ENCODE results near the gene CD34. TPM values are rescaled to one million over a fixed set of nuclear protein-coding genes. Genes with fewer than 3 reads are reported as not detected.

Gene CD34
- total RNA-seq, 1 donor from 2014 or later = 0.26 TPM

GRCh38 chr1:207920444-207921021, 9.6 kb upstream of the CD34 start:
- peaks cover 5% of the 10 kb centered on the region for H3K27me3 Mint-ChIP-seq (ENCODE audit: low read depth)
- H3K9me3 Mint-ChIP-seq = no peaks in the 10 kb centered on the region
- H3K27ac Mint-ChIP-seq (ENCODE audit: unreplicated experiment) = no peak overlapping the region
- no peaks in the 10 kb centered on the region for H3K36me3 Mint-ChIP-seq (ENCODE audit: low read depth)
- DNase-seq (ENCODE audit: low read depth, low spot score) = no peak
- peaks cover 14% of the 10 kb centered on the region for H3K4me1 Mint-ChIP-seq
- TF ChIP-seq CTCF (conservative IDR thresholded peaks at IDR 0.05) = no peak
- H3K4me3 Mint-ChIP-seq = no peak overlapping the region

GRCh38 chr1:207919523-207920170, 8.7 kb upstream of the CD34 start:
- H3K4me1 Mint-ChIP-seq = peaks cover 7% of the 10 kb centered on the region
- no peak for DNase-seq (ENCODE audit: low read depth, low spot score)
- no peak for TF ChIP-seq CTCF (conservative IDR thresholded peaks at IDR 0.05)
- H3K27ac Mint-ChIP-seq (ENCODE audit: unreplicated experiment) = peak overlapping the region; percentile 60
- H3K36me3 Mint-ChIP-seq (ENCODE audit: low read depth) = no peaks in the 10 kb centered on the region
- H3K9me3 Mint-ChIP-seq = no peaks in the 10 kb centered on the region
- H3K4me3 Mint-ChIP-seq = no peak overlapping the region
- peaks cover 5% of the 10 kb centered on the region for H3K27me3 Mint-ChIP-seq (ENCODE audit: low read depth)

GRCh38 chr1:207918581-207918980, 7.7 kb upstream of the CD34 start:
- Mint-ChIP-seq H3K4me1 (peaks cover 4% of the 10 kb centered on the region), H3K27ac (ENCODE audit: unreplicated experiment) (no peak overlapping the region), H3K9me3 (no peaks in the 10 kb centered on the region), H3K36me3 (ENCODE audit: low read depth) (no peaks in the 10 kb centered on the region), H3K4me3 (no peak overlapping the region), H3K27me3 (ENCODE audit: low read depth) (peaks cover 7% of the 10 kb centered on the region)
- TF ChIP-seq CTCF (conservative IDR thresholded peaks at IDR 0.05) = no peak
- no peak for DNase-seq (ENCODE audit: low read depth, low spot score)

GRCh38 chr1:207918011-207918410, 7.1 kb upstream of the CD34 start:
- H3K27ac Mint-ChIP-seq (ENCODE audit: unreplicated experiment) = no peak overlapping the region
- no peak overlapping the region for H3K4me3 Mint-ChIP-seq
- H3K27me3 Mint-ChIP-seq (ENCODE audit: low read depth) = peaks cover 12% of the 10 kb centered on the region
- DNase-seq (ENCODE audit: low read depth, low spot score) = no peak
- H3K36me3 Mint-ChIP-seq (ENCODE audit: low read depth) = no peaks in the 10 kb centered on the region
- no peaks in the 10 kb centered on the region for H3K4me1 Mint-ChIP-seq
- no peak for TF ChIP-seq CTCF (conservative IDR thresholded peaks at IDR 0.05)
- no peaks in the 10 kb centered on the region for H3K9me3 Mint-ChIP-seq

- peaks cover 22% of the 10 kb centered on the region for H3K27me3 Mint-ChIP-seq (ENCODE audit: low read depth)
- H3K4me3 Mint-ChIP-seq = no peak overlapping the region
- no peak overlapping the region for H3K27ac Mint-ChIP-seq (ENCODE audit: unreplicated experiment)
- DNase-seq (ENCODE audit: low read depth, low spot score) = no peak
- no peak for TF ChIP-seq CTCF (conservative IDR thresholded peaks at IDR 0.05)
- H3K36me3 Mint-ChIP-seq (ENCODE audit: low read depth) = no peaks in the 10 kb centered on the region
- no peaks in the 10 kb centered on the region for H3K9me3 Mint-ChIP-seq
- no peaks in the 10 kb centered on the region for H3K4me1 Mint-ChIP-seq
Observed at GRCh38 chr1:207917080-207917479, 6.2 kb upstream of the CD34 start.
